GM10248 (cell line): ENCODE measurements around the gene KRTAP16-1.

Experiments
- CTCF ChIA-PET: fragments of 300-600 bp; sonication (Branson Sonifier 250); formaldehyde crosslinking; extraction: SDS; loops from one replicate; lab custom pipeline; 2021; ENCODE audit warnings: antibody characterized with exemption; lab: Yijun Ruan, JAX
- POLR2A ChIA-PET: fragments of 350-650 bp; sonication (Branson Sonifier 250); formaldehyde crosslinking; extraction: SDS; loops from one replicate; lab custom pipeline; 2020; ENCODE audit warnings: antibody characterized with exemption; lab: Yijun Ruan, JAX
- DNase-seq: peaks from one replicate; pipeline ENCODE4 v3.0.0; 2012; ENCODE audit errors: extremely low spot score
- CTCF ChIP-seq: IDR thresholded peaks from 2 replicates; pipeline ENCODE4 v1.5.1; 2012; ENCODE audit warnings: mild to moderate bottlenecking, low read depth; ENCODE audit errors: extremely low read depth, missing control alignments, control extremely low read depth

The KRTAP16-1 gene

DNA sequence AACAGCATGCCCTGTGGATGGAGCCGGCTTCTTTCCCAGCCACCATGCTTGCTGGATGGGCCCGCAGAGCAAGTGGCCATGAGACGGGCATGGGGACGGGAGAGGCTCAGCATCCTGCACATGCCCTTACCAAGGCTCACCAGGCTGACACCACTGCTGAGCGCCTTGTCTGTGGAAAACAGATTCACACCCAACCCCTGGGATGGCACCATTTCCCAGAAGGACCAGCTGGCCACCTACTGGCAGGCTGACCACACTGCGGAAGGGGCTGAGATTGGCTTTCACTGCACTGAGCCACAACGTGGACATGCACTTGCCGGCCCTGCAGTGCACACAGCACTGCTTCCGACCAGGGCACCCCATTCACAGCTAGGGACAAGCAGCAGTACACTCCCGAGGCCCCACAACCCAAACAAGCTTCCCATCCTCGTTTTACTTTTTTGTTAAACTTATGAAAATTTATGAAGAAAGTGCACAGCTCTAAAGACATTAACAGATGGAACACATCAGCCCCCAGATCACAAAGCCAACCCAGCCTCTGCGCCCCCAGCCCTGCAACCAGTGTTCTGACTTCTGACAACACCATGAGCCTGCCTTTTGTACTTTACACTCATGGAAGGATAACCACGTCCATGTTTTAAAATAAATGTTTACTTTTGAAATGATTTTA is 20.3 kb upstream of the KRTAP16-1 start:
- CTCF ChIA-PET, result interaction anchor here (0.9 to 2.1 kb wide), 4 partner anchors 8 to 481 kb away, joined by 3 to 4 read pairs (median 3); no protein-coding TSS in a partner anchor
- peak; percentile 49 for TF ChIP-seq CTCF
- POLR2A ChIA-PET, result no interaction called here
- no peak for DNase-seq

DNA sequence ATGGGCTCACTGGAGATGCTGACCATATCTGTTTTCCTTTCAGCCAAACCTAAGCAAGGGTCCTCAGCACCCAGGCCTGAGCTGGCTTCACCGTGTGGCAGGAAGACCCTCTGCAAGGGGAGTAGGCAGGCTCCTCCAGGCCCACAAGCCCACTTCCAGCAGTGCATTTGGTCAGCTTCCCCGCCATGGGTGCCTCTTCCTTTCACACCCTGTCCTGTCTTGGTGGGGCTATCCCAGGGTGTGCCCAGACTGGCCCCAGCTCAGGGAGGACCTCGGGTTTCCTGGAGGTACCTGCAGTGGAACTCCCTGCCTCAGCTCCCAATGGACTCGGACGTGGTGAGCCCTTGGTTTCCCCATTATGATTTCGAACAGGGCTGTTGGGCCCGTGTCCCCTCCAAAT is 19.1 kb upstream of the KRTAP16-1 start:
- DNase-seq, result no peak
- ChIA-PET POLR2A (no interaction called here), CTCF (interaction anchor here (0.9 to 2.1 kb wide), 3 partner anchors 14 to 480 kb away, joined by 3 to 4 read pairs (median 3); no protein-coding TSS in a partner anchor)
- TF ChIP-seq CTCF, result no peak

DNA sequence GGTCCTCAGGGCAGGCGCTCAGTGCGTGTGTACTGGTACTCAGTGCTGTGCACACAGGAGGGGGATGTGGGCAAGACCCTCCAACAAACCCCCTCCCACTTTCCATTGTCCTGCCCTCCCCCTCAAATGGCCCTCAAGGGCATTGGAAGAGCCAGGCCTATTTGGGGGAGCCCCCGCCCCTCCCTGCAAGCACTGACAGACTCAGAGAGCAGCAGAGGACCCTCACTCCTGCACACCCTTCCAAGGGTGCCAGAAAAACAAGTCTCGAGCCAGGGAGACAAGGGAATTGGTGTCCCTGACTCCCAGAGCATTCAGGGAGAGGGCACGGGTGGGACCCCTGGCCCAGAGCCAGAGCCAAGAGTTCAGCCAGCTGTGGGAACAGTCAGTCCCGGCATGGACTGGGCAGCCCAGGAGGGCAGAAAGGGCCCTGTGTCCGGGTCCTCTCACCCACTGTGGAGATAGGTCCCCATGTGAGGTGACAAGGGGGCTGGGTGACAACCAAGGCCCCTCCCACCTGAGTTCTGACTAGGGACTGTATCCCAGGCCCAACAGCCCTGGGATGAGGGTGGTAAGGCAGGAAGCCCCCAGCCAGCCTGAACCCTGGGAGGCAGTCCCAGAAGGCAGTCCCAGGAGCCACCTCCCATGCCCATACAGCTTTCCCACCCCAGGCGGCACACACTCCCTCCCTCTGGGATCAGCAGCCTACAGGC is 18.5 kb upstream of the KRTAP16-1 start:
- CTCF ChIA-PET, result interaction anchor here (1.6 kb wide), 1 partner anchor 479 kb away, joined by 3 read pairs; no protein-coding TSS in a partner anchor
- no peak for TF ChIP-seq CTCF
- no peak for DNase-seq
- POLR2A ChIA-PET, result no interaction called here

GRCh38 chr17:41326173-41327145 is 17.4 kb upstream of the KRTAP16-1 start:
- TF ChIP-seq CTCF, result no peak
- DNase-seq, result no peak
- ChIA-PET CTCF (no interaction called here), POLR2A (no interaction called here)

DNA sequence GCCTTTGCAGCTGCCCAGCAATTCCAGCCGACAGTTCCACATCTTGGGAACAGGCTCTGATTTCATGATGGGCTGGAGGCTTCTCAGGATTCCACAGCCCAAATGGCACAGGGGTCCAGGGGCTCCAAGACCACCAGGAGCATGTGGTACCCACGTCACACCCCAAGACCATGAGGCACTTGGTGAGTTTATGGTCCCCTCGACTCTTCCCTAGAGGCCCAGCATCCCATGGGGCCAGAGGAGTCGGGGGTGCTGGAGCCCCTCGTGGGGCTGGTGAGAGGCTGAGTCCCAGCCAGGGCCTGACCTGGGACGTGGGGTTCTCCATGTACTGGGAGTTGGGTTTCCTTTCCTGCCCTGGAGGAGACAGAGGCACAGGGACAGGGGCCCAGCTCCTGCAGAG is 16.5 kb upstream of the KRTAP16-1 start:
- ChIA-PET CTCF (no interaction called here), POLR2A (no interaction called here)

More for the DNA sequence above, 16.5 kb upstream of the KRTAP16-1 start:
- no peak for DNase-seq
- TF ChIP-seq CTCF, result no peak
